Body of pancreas (tissue), 4 donors: ENCODE results near the gene DUOXA1.

Experiments used
- POLR2A ChIP-seq, 3 donors: fragments of 450-650 bp; IDR thresholded peaks; one replicate each; pipeline ENCODE4 v1.6.1; 2016; ENCODE audit warnings: antibody characterized with exemption in 3 of 3, mild to moderate bottlenecking in 2 of 3
- TF ChIP-seq, protein P1 (sequence below), 7 experiments: fragments of 450-650 bp in 4 of 7; fragments of 200-600 bp in 3 of 7; sonication (generic) in 3 of 7; IDR thresholded peaks; one replicate each; pipeline ENCODE4 v1.5.1; 2016 to 2019; ENCODE audit warnings: antibody characterized with exemption in 7 of 7

DNA sequence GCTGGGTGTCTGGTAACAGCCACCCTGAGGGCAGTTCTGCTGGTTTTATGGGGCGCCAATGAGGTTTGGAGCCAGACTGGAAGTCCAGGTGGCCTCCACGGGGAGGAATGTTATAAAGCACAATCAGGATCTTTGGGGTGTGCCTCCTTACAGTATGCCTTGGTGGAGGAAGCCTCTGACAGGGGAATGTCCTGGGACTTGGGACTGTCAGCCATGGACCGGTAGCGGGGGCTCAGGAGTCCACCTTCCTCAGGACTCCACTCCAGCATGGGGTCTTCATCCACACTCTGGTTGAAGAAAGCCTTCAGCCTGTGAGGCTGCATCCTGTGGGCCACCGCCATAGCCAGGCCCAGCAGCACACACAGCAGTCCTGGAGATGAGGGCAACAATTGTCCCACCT is 10.7 kb downstream of the DUOXA1 start:
- TF ChIP-seq, protein P1, sequence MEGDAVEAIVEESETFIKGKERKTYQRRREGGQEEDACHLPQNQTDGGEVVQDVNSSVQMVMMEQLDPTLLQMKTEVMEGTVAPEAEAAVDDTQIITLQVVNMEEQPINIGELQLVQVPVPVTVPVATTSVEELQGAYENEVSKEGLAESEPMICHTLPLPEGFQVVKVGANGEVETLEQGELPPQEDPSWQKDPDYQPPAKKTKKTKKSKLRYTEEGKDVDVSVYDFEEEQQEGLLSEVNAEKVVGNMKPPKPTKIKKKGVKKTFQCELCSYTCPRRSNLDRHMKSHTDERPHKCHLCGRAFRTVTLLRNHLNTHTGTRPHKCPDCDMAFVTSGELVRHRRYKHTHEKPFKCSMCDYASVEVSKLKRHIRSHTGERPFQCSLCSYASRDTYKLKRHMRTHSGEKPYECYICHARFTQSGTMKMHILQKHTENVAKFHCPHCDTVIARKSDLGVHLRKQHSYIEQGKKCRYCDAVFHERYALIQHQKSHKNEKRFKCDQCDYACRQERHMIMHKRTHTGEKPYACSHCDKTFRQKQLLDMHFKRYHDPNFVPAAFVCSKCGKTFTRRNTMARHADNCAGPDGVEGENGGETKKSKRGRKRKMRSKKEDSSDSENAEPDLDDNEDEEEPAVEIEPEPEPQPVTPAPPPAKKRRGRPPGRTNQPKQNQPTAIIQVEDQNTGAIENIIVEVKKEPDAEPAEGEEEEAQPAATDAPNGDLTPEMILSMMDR (IDR thresholded peaks at IDR 0.05): no peak
- TF ChIP-seq POLR2A (IDR thresholded peaks at IDR 0.05): no peak
